GM18505 (cell line): Measurements from ENCODE around the gene ADAMTSL2.

Experiments used
- ATAC-seq: cut with Tn5 transposase; IDR thresholded peaks from one replicate; pipeline ENCODE4 v1.9.1; 2021; ENCODE audit not compliant: unreplicated experiment
- POLR2A ChIP-seq: IDR thresholded peaks from 4 replicates; pipeline ENCODE4 v1.6.1; 2011; ENCODE audit warnings: borderline replicate concordance; ENCODE audit not compliant: insufficient read depth, insufficient read length; ENCODE audit errors: extremely low read depth

Gene ADAMTSL2

GRCh38 chr9:133577737-133578112 is 43.2 kb downstream of the ADAMTSL2 start:
- TF ChIP-seq POLR2A: no peak
- no peak for ATAC-seq

- TF ChIP-seq POLR2A: no peak
- no peak for ATAC-seq
Observed at GRCh38 chr9:133578524-133579441, 44.3 kb downstream of the ADAMTSL2 start.

GRCh38 chr9:133579601-133580418 is 45.3 kb downstream of the ADAMTSL2 start:
- no peak for TF ChIP-seq POLR2A
- no peak for ATAC-seq

GRCh38 chr9:133580419-133580738 is 45.9 kb downstream of the ADAMTSL2 start:
- ATAC-seq: no peak
- no peak for TF ChIP-seq POLR2A

GRCh38 chr9:133581011-133581410 is 46.5 kb downstream of the ADAMTSL2 start:
- TF ChIP-seq POLR2A: no peak

GRCh38 chr9:133581513-133582343 is 47.2 kb downstream of the ADAMTSL2 start:
- TF ChIP-seq POLR2A: no peak
- no peak for ATAC-seq

More at GRCh38 chr9:133581011-133581410, 46.5 kb downstream of the ADAMTSL2 start:
- ATAC-seq: no peak

GRCh38 chr9:133582501-133583045 is 48.1 kb downstream of the ADAMTSL2 start:
- no peak for TF ChIP-seq POLR2A
- no peak for ATAC-seq

- ATAC-seq: no peak
- TF ChIP-seq POLR2A: no peak
Observed at GRCh38 chr9:133583111-133583510, 48.6 kb downstream of the ADAMTSL2 start.

- no peak for TF ChIP-seq POLR2A
- no peak for ATAC-seq
Observed at GRCh38 chr9:133583586-133583985, 49.1 kb downstream of the ADAMTSL2 start.

GRCh38 chr9:133584167-133584558 is 49.7 kb downstream of the ADAMTSL2 start:
- ATAC-seq: no peak
- TF ChIP-seq POLR2A: no peak

GRCh38 chr9:133584559-133585476 is 50.3 kb downstream of the ADAMTSL2 start:
- no peak for TF ChIP-seq POLR2A
- ATAC-seq: no peak

GRCh38 chr9:133585481-133586351 is 51.2 kb downstream of the ADAMTSL2 start:
- ATAC-seq: no peak
- no peak for TF ChIP-seq POLR2A

GRCh38 chr9:133587051-133587450 is 52.5 kb downstream of the ADAMTSL2 start:
- ATAC-seq: no peak
- no peak for TF ChIP-seq POLR2A
